Osteocyte (in vitro differentiated cells): ENCODE measurements around the gene PRPF31. TPM values are rescaled to one million over a fixed set of nuclear protein-coding genes. Genes with fewer than 3 reads are reported as not detected.

Experiments
- DNase-seq: peaks from one replicate; pipeline ENCODE4 v3.0.0; 2021; ENCODE audit warnings: mixed read lengths; ENCODE audit not compliant: unreplicated experiment; ENCODE audit errors: extremely low spot score
- H3K27ac Mint-ChIP-seq: one replicate; pipeline ENCODE4 v1.8.0; 2021; ENCODE audit warnings: mild to moderate bottlenecking, mixed read lengths; ENCODE audit not compliant: unreplicated experiment
- H3K27me3 Mint-ChIP-seq: one replicate; pipeline ENCODE4 v1.8.0; 2021; ENCODE audit warnings: mixed read lengths; ENCODE audit not compliant: unreplicated experiment
- H3K36me3 Mint-ChIP-seq: one replicate; pipeline ENCODE4 v1.8.0; 2021; ENCODE audit warnings: mixed read lengths; ENCODE audit not compliant: unreplicated experiment
- H3K4me1 Mint-ChIP-seq: one replicate; pipeline ENCODE4 v1.8.0; 2021; ENCODE audit warnings: mixed read lengths; ENCODE audit not compliant: unreplicated experiment
- H3K4me3 Mint-ChIP-seq: one replicate; pipeline ENCODE4 v1.8.0; 2021; ENCODE audit warnings: mild to moderate bottlenecking, moderate library complexity, mixed read lengths; ENCODE audit not compliant: unreplicated experiment
- H3K9me3 Mint-ChIP-seq: one replicate; pipeline ENCODE4 v1.8.0; 2021; ENCODE audit warnings: mixed read lengths; ENCODE audit not compliant: unreplicated experiment
- CTCF ChIP-seq: fragments of 200-600 bp; sonication (generic); IDR thresholded peaks from 2 replicates; pipeline ENCODE4 v1.5.0; 2021; ENCODE audit warnings: antibody characterized with exemption, mild to moderate bottlenecking, moderate library complexity
- total RNA-seq: library from RNA; stranded (reverse); gene quantifications from 2 replicates; pipeline ENCODE4 v1.2.1, GENCODE V29; 2021

The PRPF31 gene
- total RNA-seq, 1 donor from 2014 or later: 68.4 TPM

- no peak for DNase-seq
- no peaks in the 10 kb centered on the region for H3K27me3 Mint-ChIP-seq
- no peaks in the 10 kb centered on the region for H3K9me3 Mint-ChIP-seq
- TF ChIP-seq CTCF: no peak
- no peaks in the 10 kb centered on the region for H3K36me3 Mint-ChIP-seq
- no peak overlapping the region for H3K27ac Mint-ChIP-seq
- H3K4me3 Mint-ChIP-seq: no peak overlapping the region
- peaks cover 2% of the 10 kb centered on the region for H3K4me1 Mint-ChIP-seq
Measured at GRCh38 chr19:54180691-54181091, 65.1 kb downstream of the PRPF31 start.

Other genes with a start within 250 kb of the PRPF31 start
- gene MYADM, start 247.9 kb upstream of the PRPF31 start, total RNA-seq: 136 and 165 TPM in 2 replicates
- 0.21 and 0.30 TPM in 2 replicates for gene PRKCG, start 233.6 kb upstream of the PRPF31 start, total RNA-seq
- gene CACNG7, start 206.5 kb upstream of the PRPF31 start, total RNA-seq: not detected in 2 replicates
- not detected in 2 replicates for gene CACNG8, start 152.8 kb upstream of the PRPF31 start, total RNA-seq
- not detected in 2 replicates for gene CACNG6, start 124.1 kb upstream of the PRPF31 start, total RNA-seq
- gene VSTM1, start 51.9 kb upstream of the PRPF31 start, total RNA-seq: not detected in 2 replicates
- gene TARM1, start 34.4 kb upstream of the PRPF31 start, total RNA-seq: not detected in 2 replicates
- gene OSCAR, start 15.0 kb upstream of the PRPF31 start, total RNA-seq: 0.32 and 0.47 TPM in 2 replicates
- gene NDUFA3, start 12.9 kb upstream of the PRPF31 start, total RNA-seq: 114 and 132 TPM in 2 replicates
- 28.1 and 29.4 TPM in 2 replicates for gene TFPT, start 97 bp upstream of the PRPF31 start, total RNA-seq
- gene CNOT3, start 22.0 kb downstream of the PRPF31 start, total RNA-seq: 47.1 and 50.5 TPM in 2 replicates
- 5.6 and 7.1 TPM in 2 replicates for gene LENG1, start 44.0 kb downstream of the PRPF31 start, total RNA-seq
- 2.0 and 2.7 TPM in 2 replicates for gene TMC4, start 57.4 kb downstream of the PRPF31 start, total RNA-seq
- 81.8 and 85.2 TPM in 2 replicates for gene MBOAT7, start 73.8 kb downstream of the PRPF31 start, total RNA-seq
- 51.1 and 53.7 TPM in 2 replicates for gene TSEN34, start 75.6 kb downstream of the PRPF31 start, total RNA-seq
- gene RPS9, start 85.1 kb downstream of the PRPF31 start, total RNA-seq: 1,011 TPM in 2 replicates
- gene LILRB3, start 107.3 kb downstream of the PRPF31 start, total RNA-seq: not detected in 2 replicates
- not detected in 2 replicates for gene LILRA6, start 127.0 kb downstream of the PRPF31 start, total RNA-seq
- gene LILRB5, start 141.5 kb downstream of the PRPF31 start, total RNA-seq: not detected in 2 replicates
- not detected in 2 replicates for gene LILRB2, start 165.4 kb downstream of the PRPF31 start, total RNA-seq
- gene LILRA5, start 197.4 kb downstream of the PRPF31 start, total RNA-seq: not detected in 2 replicates
- gene LILRA4, start 223.4 kb downstream of the PRPF31 start, total RNA-seq: not detected in 2 replicates
- not detected in 2 replicates for gene LAIR1, start 249.2 kb downstream of the PRPF31 start, total RNA-seq